Spleen (tissue), 11 donors: ENCODE measurements around the gene BHLHE23. TPM values are rescaled to one million over a fixed set of nuclear protein-coding genes. Genes with fewer than 3 reads are reported as not detected.
A peak's percentile ranks its signal among the peaks of the same experiment; 100 is the strongest.

Source experiments
- DNase-seq: peaks from one replicate; pipeline ENCODE4 v3.0.0-alpha.2; 2020
- H3K27ac ChIP-seq, 8 donors: fragments of 200-600 bp; sonication (generic) in 7 of 8; 1 replicate in 4 of 8; 2 replicates in 4 of 8; pipeline versions ENCODE4 v1.5.0 to v1.8.0; 2016 to 2021; ENCODE audit warnings: inconsistent platforms in 4 of 8, mild to moderate bottlenecking in 4 of 8, moderate library complexity in 1 of 8
- H3K27me3 ChIP-seq, 7 donors: fragments of 200-600 bp; sonication (generic) in 6 of 7; replicated peaks in 1 of 7; 1 replicate in 4 of 7; 2 replicates in 3 of 7; pipeline versions ENCODE4 v1.5.0 to v1.8.0; 2016 to 2021; ENCODE audit warnings: inconsistent platforms in 3 of 7, mild to moderate bottlenecking in 1 of 7
- H3K36me3 ChIP-seq, 6 donors: fragments of 200-600 bp; sonication (generic) in 5 of 6; 1 replicate in 4 of 6; 2 replicates in 2 of 6; pipeline versions ENCODE4 v1.5.0 to v1.8.0; 2016 to 2021; ENCODE audit warnings: inconsistent platforms in 2 of 6
- H3K4me1 ChIP-seq, 6 donors: fragments of 200-600 bp; sonication (generic) in 5 of 6; 1 replicate in 3 of 6; 2 replicates in 3 of 6; pipeline versions ENCODE4 v1.5.0 to v1.8.0; 2016 to 2021; ENCODE audit warnings: inconsistent platforms in 3 of 6
- H3K4me3 ChIP-seq, 8 donors: fragments of 200-600 bp; sonication (generic) in 7 of 8; 1 replicate in 4 of 8; 2 replicates in 4 of 8; pipeline versions ENCODE4 v1.5.0 to v1.8.0; 2016 to 2021; ENCODE audit warnings: inconsistent platforms in 4 of 8, mild to moderate bottlenecking in 4 of 8, moderate library complexity in 2 of 8
- H3K9me3 ChIP-seq, 8 donors: fragments of 200-600 bp; sonication (generic) in 7 of 8; 1 replicate in 4 of 8; 2 replicates in 4 of 8; pipeline versions ENCODE4 v1.5.0 to v1.8.0; 2016 to 2021; ENCODE audit warnings: inconsistent platforms in 4 of 8
- POLR2A ChIP-seq, 3 donors: fragments of 450-650 bp; IDR thresholded peaks; one replicate each; pipeline ENCODE4 v1.5.1; 2017; ENCODE audit warnings: antibody characterized with exemption in 3 of 3, mild to moderate bottlenecking in 1 of 3
- POLR2AphosphoS5 ChIP-seq, 3 donors: sonication (generic); formaldehyde crosslinking; IDR thresholded peaks; one replicate each; pipeline ENCODE4 v1.5.1; 2017; ENCODE audit warnings: antibody characterized with exemption in 3 of 3
- WGBS, 5 donors: extraction: QIAGEN DNeasy Blood & Tissue Kit in 3 of 5; methylation state at CpG; one replicate each; pipeline versions ENCODE4 v1.1.5 to v1.1.7; 2013 to 2018; 5-methylcytosine and 5-hydroxymethylcytosine counted together
- intact Hi-C: fragments of 100-400 bp; cut with DNase I; formaldehyde crosslinking; loops from one replicate; pipeline ENCODE4 v1.15.0; 2023; ENCODE audit warnings: low total_unique reads
- polyA plus RNA-seq, 3 donors: library from polyadenylated mRNA; stranded (reverse); fragments of 200-250 nt; gene quantifications; one replicate each; pipeline ENCODE4 v1.2.1, GENCODE V29; 2013
- total RNA-seq, 7 donors: library from RNA; depleted of rRNA in 3 of 7; stranded (reverse); fragments of >200 nt in 3 of 7; fragmentation: NEBNext Ultra II Directional in 4 of 7; extraction: Animal tissue kit (Norgen Biotek cat#: 25700) in 4 of 7; gene quantifications; one replicate each; pipeline versions ENCODE4 v1.1.0 to v1.2.1, GENCODE V29; 2016 to 2021
- TF ChIP-seq, protein P1 (sequence below), 11 experiments: fragments of 200-600 bp in 7 of 11; fragments of 450-650 bp in 4 of 11; sonication (generic) in 4 of 11; IDR thresholded peaks in 8 of 11; conservative IDR thresholded peaks in 3 of 11; 1 replicate in 7 of 11; 2 replicates in 4 of 11; pipeline versions ENCODE4 v1.4.0 to v1.8.0; 2016 to 2021; ENCODE audit warnings: antibody characterized with exemption in 11 of 11, inconsistent platforms in 4 of 11, mild to moderate bottlenecking in 1 of 11
- donor health status: healthy with polysubstance abuse.
- donor health status: DM: no; HTN: no; CAD: no; lungs with moderate emphysema.
- donor health status: DM: no; HTN: no; CAD: no.
- donor health status: Bipolar disorder and iron deficiency.
- donor health status: healthy.
- donor health status: DM: no; HTN: no; CAD: no.
- donor health status: DM: yes; HTN: yes; CAD: no.

The BHLHE23 gene
- total and polyA plus RNA-seq, 10 donors = not detected

- peaks cover 0 to 99% (median 51%) of the 10 kb centered on the region in 7 donors for H3K27me3 ChIP-seq
- no peak for TF ChIP-seq POLR2A (IDR thresholded peaks at IDR 0.05)
- TF ChIP-seq, protein P1, sequence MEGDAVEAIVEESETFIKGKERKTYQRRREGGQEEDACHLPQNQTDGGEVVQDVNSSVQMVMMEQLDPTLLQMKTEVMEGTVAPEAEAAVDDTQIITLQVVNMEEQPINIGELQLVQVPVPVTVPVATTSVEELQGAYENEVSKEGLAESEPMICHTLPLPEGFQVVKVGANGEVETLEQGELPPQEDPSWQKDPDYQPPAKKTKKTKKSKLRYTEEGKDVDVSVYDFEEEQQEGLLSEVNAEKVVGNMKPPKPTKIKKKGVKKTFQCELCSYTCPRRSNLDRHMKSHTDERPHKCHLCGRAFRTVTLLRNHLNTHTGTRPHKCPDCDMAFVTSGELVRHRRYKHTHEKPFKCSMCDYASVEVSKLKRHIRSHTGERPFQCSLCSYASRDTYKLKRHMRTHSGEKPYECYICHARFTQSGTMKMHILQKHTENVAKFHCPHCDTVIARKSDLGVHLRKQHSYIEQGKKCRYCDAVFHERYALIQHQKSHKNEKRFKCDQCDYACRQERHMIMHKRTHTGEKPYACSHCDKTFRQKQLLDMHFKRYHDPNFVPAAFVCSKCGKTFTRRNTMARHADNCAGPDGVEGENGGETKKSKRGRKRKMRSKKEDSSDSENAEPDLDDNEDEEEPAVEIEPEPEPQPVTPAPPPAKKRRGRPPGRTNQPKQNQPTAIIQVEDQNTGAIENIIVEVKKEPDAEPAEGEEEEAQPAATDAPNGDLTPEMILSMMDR (IDR thresholded peaks at IDR 0.05 in 8 of 11, conservative IDR thresholded peaks at IDR 0.05 in 3 of 11) = no peak
- TF ChIP-seq POLR2AphosphoS5 (IDR thresholded peaks at IDR 0.05) = no peak
- no peaks in the 10 kb centered on the region for H3K36me3 ChIP-seq
- WGBS, 5 donors = 71 to 78% (median 74%) methylated on average over 32 to 33 of the region's 33 CpGs
- no peak overlapping the region for H3K27ac ChIP-seq
- H3K4me1 ChIP-seq = peaks cover 0 to 20% (median 12%) of the 10 kb centered on the region in 6 donors
- H3K9me3 ChIP-seq = no peaks in the 10 kb centered on the region
- H3K4me3 ChIP-seq = peak overlapping the region in 1 of 8 donors; percentile 50
- peak; percentile 47 for DNase-seq
- intact Hi-C loops = no loop called here
Observed at GRCh38 chr20:63033794-63034709, 27.3 kb upstream of the BHLHE23 start.

GRCh38 chr20:63032861-63033793 is 26.4 kb upstream of the BHLHE23 start:
- peak overlapping the region in 2 of 8 donors; percentile 7 to 50 for H3K4me3 ChIP-seq
- no peak overlapping the region for H3K27ac ChIP-seq
- TF ChIP-seq POLR2AphosphoS5 (IDR thresholded peaks at IDR 0.05) (no peak), POLR2A (IDR thresholded peaks at IDR 0.05) (no peak)
- TF ChIP-seq, protein P1 (IDR thresholded peaks at IDR 0.05 in 8 of 11, conservative IDR thresholded peaks at IDR 0.05 in 3 of 11) = no peak
- no peaks in the 10 kb centered on the region for H3K36me3 ChIP-seq
- intact Hi-C loops = no loop called here
- peaks cover 0 to 24% (median 14%) of the 10 kb centered on the region in 6 donors for H3K4me1 ChIP-seq
- peaks cover 4 to 97% (median 57%) of the 10 kb centered on the region in 7 donors for H3K27me3 ChIP-seq
- WGBS, 5 donors = 9 to 16% (median 10%) methylated on average over 22 to 34 of the region's 34 CpGs
- no peaks in the 10 kb centered on the region for H3K9me3 ChIP-seq
- DNase-seq = peak; percentile 74

GRCh38 chr20:63032026-63032800 is 25.4 kb upstream of the BHLHE23 start:
- TF ChIP-seq, protein P1 (IDR thresholded peaks at IDR 0.05 in 8 of 11, conservative IDR thresholded peaks at IDR 0.05 in 3 of 11) = no peak
- TF ChIP-seq POLR2AphosphoS5 (IDR thresholded peaks at IDR 0.05) (no peak), POLR2A (IDR thresholded peaks at IDR 0.05) (no peak)
- WGBS, 5 donors = 54 to 72% (median 66%) methylated on average over 13 to 22 of the region's 22 CpGs
- H3K36me3 ChIP-seq = no peaks in the 10 kb centered on the region
- no peak overlapping the region for H3K27ac ChIP-seq
- peak; percentile 47 for DNase-seq
- H3K27me3 ChIP-seq = peaks cover 7 to 97% (median 66%) of the 10 kb centered on the region in 7 donors
- intact Hi-C loops = no loop called here
- peaks cover 0 to 25% (median 14%) of the 10 kb centered on the region in 6 donors for H3K4me1 ChIP-seq
- H3K9me3 ChIP-seq = no peaks in the 10 kb centered on the region
- H3K4me3 ChIP-seq = no peak overlapping the region
